ENCODE data around the gene RECQL5. TPM values are rescaled to one million over a fixed set of nuclear protein-coding genes. Genes with fewer than 3 reads are reported as not detected.

The RECQL5 gene
- polyA plus RNA-seq, 1 donor (not counting 4 experiments of a cell fraction or from before 2014, with no cell fraction given): 11.9 TPM

GRCh38 chr17:75698659-75699058 is 31.7 kb upstream of the RECQL5 start:
- Histone ChIP-seq H2AFZ (ENCODE audit: control insufficient read depth, low read length) (no peak overlapping the region), H3K9me1 (ENCODE audit: control insufficient read depth, extremely low read depth, insufficient read depth, low read length) (no peaks in the 10 kb centered on the region), H3K4me2 (ENCODE audit: control insufficient read depth, extremely low read depth, insufficient read depth, low read depth, low read length) (no peak overlapping the region), H3K79me2 (ENCODE audit: control insufficient read depth, insufficient read depth, low read length) (peaks cover 12% of the 10 kb centered on the region), H3K4me1 (ENCODE audit: control insufficient read depth, extremely low read depth, insufficient read depth, low read length) (peaks cover 83% of the 10 kb centered on the region), H3K27ac (ENCODE audit: control insufficient read depth, insufficient read depth, low read length) (peak overlapping the region; percentile 86), H3K9me3 (ENCODE audit: control insufficient read depth, low read depth, low read length) (no peaks in the 10 kb centered on the region), H3K36me3 (ENCODE audit: control insufficient read depth in 2 of 2, extremely low read depth in 1 of 2, insufficient read depth in 2 of 2, low read length in 2 of 2) (peaks cover 22 to 52% of the 10 kb centered on the region in 2 experiments), H4K20me1 (ENCODE audit: control insufficient read depth, extremely low read depth, insufficient read depth, low read length) (no peaks in the 10 kb centered on the region), H3K9ac (ENCODE audit: control insufficient read depth, extremely low read depth, insufficient read depth, low read length) (no peak overlapping the region), H3K27me3 (ENCODE audit: control insufficient read depth, extremely low read depth, insufficient read depth, low read length) (no peaks in the 10 kb centered on the region), H3K4me3 (ENCODE audit: control insufficient read depth in 2 of 3, extremely low read depth in 1 of 3, insufficient read depth in 2 of 3, low read depth in 1 of 3, low read length in 3 of 3) (no peak overlapping the region)
- dilution Hi-C loops (cut with MboI; ENCODE audit: extremely low pct_ligation_motif_present, low sequenced_read_pairs): no loop called here
- TF ChIP-seq, protein P1, sequence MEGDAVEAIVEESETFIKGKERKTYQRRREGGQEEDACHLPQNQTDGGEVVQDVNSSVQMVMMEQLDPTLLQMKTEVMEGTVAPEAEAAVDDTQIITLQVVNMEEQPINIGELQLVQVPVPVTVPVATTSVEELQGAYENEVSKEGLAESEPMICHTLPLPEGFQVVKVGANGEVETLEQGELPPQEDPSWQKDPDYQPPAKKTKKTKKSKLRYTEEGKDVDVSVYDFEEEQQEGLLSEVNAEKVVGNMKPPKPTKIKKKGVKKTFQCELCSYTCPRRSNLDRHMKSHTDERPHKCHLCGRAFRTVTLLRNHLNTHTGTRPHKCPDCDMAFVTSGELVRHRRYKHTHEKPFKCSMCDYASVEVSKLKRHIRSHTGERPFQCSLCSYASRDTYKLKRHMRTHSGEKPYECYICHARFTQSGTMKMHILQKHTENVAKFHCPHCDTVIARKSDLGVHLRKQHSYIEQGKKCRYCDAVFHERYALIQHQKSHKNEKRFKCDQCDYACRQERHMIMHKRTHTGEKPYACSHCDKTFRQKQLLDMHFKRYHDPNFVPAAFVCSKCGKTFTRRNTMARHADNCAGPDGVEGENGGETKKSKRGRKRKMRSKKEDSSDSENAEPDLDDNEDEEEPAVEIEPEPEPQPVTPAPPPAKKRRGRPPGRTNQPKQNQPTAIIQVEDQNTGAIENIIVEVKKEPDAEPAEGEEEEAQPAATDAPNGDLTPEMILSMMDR (optimal IDR thresholded peaks at IDR 0.05 in 1 of 3, IDR thresholded peaks at IDR 0.05 in 1 of 3, conservative IDR thresholded peaks at IDR 0.05 in 1 of 3; ENCODE audit: extremely low read depth in 1 of 3, insufficient read depth in 2 of 3, low read length in 3 of 3): no peak
- TF ChIP-seq EZH2 (IDR thresholded peaks at IDR 0.05; ENCODE audit: low read length): no peak
- no peak for DNase-seq (ENCODE audit: low read depth, low spot score)
- FAIRE-seq: no peak

- TF ChIP-seq, protein P1 (optimal IDR thresholded peaks at IDR 0.05 in 1 of 3, IDR thresholded peaks at IDR 0.05 in 1 of 3, conservative IDR thresholded peaks at IDR 0.05 in 1 of 3; ENCODE audit: extremely low read depth in 1 of 3, insufficient read depth in 2 of 3, low read length in 3 of 3): no peak
- no peak for TF ChIP-seq EZH2 (IDR thresholded peaks at IDR 0.05; ENCODE audit: low read length)
- Histone ChIP-seq H3K36me3 (ENCODE audit: control insufficient read depth in 2 of 2, extremely low read depth in 1 of 2, insufficient read depth in 2 of 2, low read length in 2 of 2) (peaks cover 16 to 43% of the 10 kb centered on the region in 2 experiments), H3K4me1 (ENCODE audit: control insufficient read depth, extremely low read depth, insufficient read depth, low read length) (peaks cover 88% of the 10 kb centered on the region), H3K9ac (ENCODE audit: control insufficient read depth, extremely low read depth, insufficient read depth, low read length) (peak overlapping the region; percentile 70), H3K4me3 (ENCODE audit: control insufficient read depth in 2 of 3, extremely low read depth in 1 of 3, insufficient read depth in 2 of 3, low read depth in 1 of 3, low read length in 3 of 3) (no peak overlapping the region), H3K9me3 (ENCODE audit: control insufficient read depth, low read depth, low read length) (no peaks in the 10 kb centered on the region), H3K9me1 (ENCODE audit: control insufficient read depth, extremely low read depth, insufficient read depth, low read length) (no peaks in the 10 kb centered on the region), H3K79me2 (ENCODE audit: control insufficient read depth, insufficient read depth, low read length) (peaks cover 16% of the 10 kb centered on the region), H3K27ac (ENCODE audit: control insufficient read depth, insufficient read depth, low read length) (peak overlapping the region; percentile 86), H2AFZ (ENCODE audit: control insufficient read depth, low read length) (no peak overlapping the region), H4K20me1 (ENCODE audit: control insufficient read depth, extremely low read depth, insufficient read depth, low read length) (no peaks in the 10 kb centered on the region), H3K4me2 (ENCODE audit: control insufficient read depth, extremely low read depth, insufficient read depth, low read depth, low read length) (peak overlapping the region; percentile 7), H3K27me3 (ENCODE audit: control insufficient read depth, extremely low read depth, insufficient read depth, low read length) (no peaks in the 10 kb centered on the region)
- no peak for DNase-seq (ENCODE audit: low read depth, low spot score)
- FAIRE-seq: peak; percentile 36
- dilution Hi-C loops (cut with MboI; ENCODE audit: extremely low pct_ligation_motif_present, low sequenced_read_pairs): no loop called here
Observed at GRCh38 chr17:75697651-75698291, 30.8 kb upstream of the RECQL5 start.
